ENCODE measurements around the gene FRMPD4. TPM values are rescaled to one million over a fixed set of nuclear protein-coding genes. Genes with fewer than 3 reads are reported as not detected.
"Not testable (repeated sequence)": the region's sequence is repeated elsewhere in the genome, so short reads cannot be mapped to it uniquely, and the experiment has no call there.

FRMPD4 gene
- total and polyA plus RNA-seq, 2 experiments from 2014 or later = 0.19 to 0.80 TPM

- Mint-ChIP-seq H3K36me3 (ENCODE audit: low read depth) (no peaks in the 10 kb centered on the region), H3K9me3 (no peaks in the 10 kb centered on the region; the same call in 2 of the 3 replicates), H3K4me3 (no peak overlapping the region), H3K4me1 (peaks cover 9% of the 10 kb centered on the region; the same call in 2 of the 3 replicates), H3K27ac (no peak overlapping the region), H3K27me3 (ENCODE audit: insufficient read depth, low read depth, poor library complexity) (no peaks in the 10 kb centered on the region)
- no peaks in the 10 kb centered on the region for H3F3A ChIP-seq (replicated peaks; ENCODE audit: low read depth)
- H3K36me3 ChIP-seq (ENCODE audit: insufficient read depth) = no peaks in the 10 kb centered on the region
- no peaks in the 10 kb centered on the region for H3K27me3 ChIP-seq (ENCODE audit: insufficient read depth)
- ATAC-seq (peak; percentile 35; the same call in 1 of the 3 replicates), DNase-seq (ENCODE audit: low spot score) (peak; percentile 11)
- H2AFZ ChIP-seq = no peak overlapping the region
- no peak overlapping the region for H3K4me3 ChIP-seq
- H3K4me2 ChIP-seq = no peak overlapping the region
- no peaks in the 10 kb centered on the region for H3K9me2 ChIP-seq (ENCODE audit: insufficient read depth)
- no peak overlapping the region for H3K27ac ChIP-seq (ENCODE audit: low read depth)
- no peaks in the 10 kb centered on the region for H3K79me2 ChIP-seq (replicated peaks; ENCODE audit: insufficient read depth)
- no peak for TF ChIP-seq JUNB (IDR thresholded peaks at IDR 0.05; ENCODE audit: unreplicated experiment)
- no peak for TF ChIP-seq POLR2AphosphoS5 (IDR thresholded peaks at IDR 0.05; ENCODE audit: low read depth)
- no peak for TF ChIP-seq EZH2 (IDR thresholded peaks at IDR 0.05; ENCODE audit: low read depth, unreplicated experiment)
- TF ChIP-seq STAT1 (IDR thresholded peaks at IDR 0.05; ENCODE audit: unreplicated experiment) = no peak
- TF ChIP-seq CTCF (conservative IDR thresholded peaks at IDR 0.05; ENCODE audit: low read depth in 2 of 2) = peak; percentile 22 to 27; a peak in 3 of 4 replicates
- no peak for TF ChIP-seq ZNF114 (CRISPR knock-in tag; IDR thresholded peaks at IDR 0.05)
- TF ChIP-seq REST (IDR thresholded peaks at IDR 0.05; ENCODE audit: unreplicated experiment) = no peak
- TF ChIP-seq EZH2phosphoT487 (IDR thresholded peaks at IDR 0.05; ENCODE audit: unreplicated experiment) = no peak
- H3K4me1 ChIP-seq (ENCODE audit: insufficient read depth) = 0 out of 2 replicates have a peak, but pooled peaks cover 4% of the 10 kb centered on the region
- no peaks in the 10 kb centered on the region for H4K20me1 ChIP-seq (replicated peaks; ENCODE audit: insufficient read depth)
Measured at GRCh38 chrX:12526306-12526705, 388.0 kb downstream of the FRMPD4 start.

GRCh38 chrX:12538096-12538495 is 399.8 kb downstream of the FRMPD4 start:
- not testable (repeated sequence) for H3K9me3 Mint-ChIP-seq; H3K27ac ChIP-seq (ENCODE audit: low read depth); H3K27me3 Mint-ChIP-seq (ENCODE audit: insufficient read depth, low read depth, poor library complexity); H3K9me2 ChIP-seq (ENCODE audit: insufficient read depth); H4K20me1 ChIP-seq (replicated peaks; ENCODE audit: insufficient read depth); H2AFZ ChIP-seq; H3K4me1 Mint-ChIP-seq; H3K36me3 ChIP-seq (ENCODE audit: insufficient read depth); H3K4me1 ChIP-seq (ENCODE audit: insufficient read depth); H3K4me3 ChIP-seq; H3F3A ChIP-seq (replicated peaks; ENCODE audit: low read depth); H3K4me2 ChIP-seq; H3K4me3 Mint-ChIP-seq; H3K79me2 ChIP-seq (replicated peaks; ENCODE audit: insufficient read depth); H3K27me3 ChIP-seq (ENCODE audit: insufficient read depth); H3K27ac Mint-ChIP-seq; H3K36me3 Mint-ChIP-seq (ENCODE audit: low read depth); ATAC-seq
- peak; percentile 1 for DNase-seq (ENCODE audit: low spot score)

GRCh38 chrX:12542251-12542650 is 404.0 kb downstream of the FRMPD4 start:
- H3K27me3 ChIP-seq (ENCODE audit: insufficient read depth); H2AFZ ChIP-seq; H3K27ac ChIP-seq (ENCODE audit: low read depth); H3K4me1 Mint-ChIP-seq; H3K4me2 ChIP-seq; H3K9me3 Mint-ChIP-seq; H3K27me3 Mint-ChIP-seq (ENCODE audit: insufficient read depth, low read depth, poor library complexity); H3K9me2 ChIP-seq (ENCODE audit: insufficient read depth); H3F3A ChIP-seq (replicated peaks; ENCODE audit: low read depth); H3K4me3 Mint-ChIP-seq; H3K27ac Mint-ChIP-seq; DNase-seq (ENCODE audit: low spot score); H3K36me3 Mint-ChIP-seq (ENCODE audit: low read depth); H3K4me1 ChIP-seq (ENCODE audit: insufficient read depth); ATAC-seq; H3K36me3 ChIP-seq (ENCODE audit: insufficient read depth); H3K4me3 ChIP-seq; H4K20me1 ChIP-seq (replicated peaks; ENCODE audit: insufficient read depth); H3K79me2 ChIP-seq (replicated peaks; ENCODE audit: insufficient read depth): not testable (repeated sequence)

Data from GM23338 (cell line).